PFSK-1 (cell line): ENCODE measurements around the gene C2.

Experiments
- FOXP2 ChIP-seq: optimal IDR thresholded peaks from 2 replicates; pipeline ENCODE3; 2011; ENCODE audit warnings: borderline replicate concordance, control low read depth, inconsistent platforms; ENCODE audit not compliant: insufficient read depth; ENCODE audit errors: extremely low read length, extremely low read depth
- POLR2AphosphoS5 ChIP-seq: IDR thresholded peaks from 2 replicates; pipeline ENCODE4 v1.6.1; 2012; ENCODE audit warnings: low read depth, mild to moderate bottlenecking, control low read depth, low read length, moderate library complexity
- SIN3A ChIP-seq: IDR thresholded peaks from 2 replicates; pipeline ENCODE4 v1.6.1; 2012; ENCODE audit warnings: mild to moderate bottlenecking, low read length, moderate library complexity, borderline replicate concordance; ENCODE audit not compliant: insufficient read depth
- TAF1 ChIP-seq: IDR thresholded peaks from 2 replicates; pipeline ENCODE4 v1.6.1; 2012; ENCODE audit warnings: low read length, control low read depth, borderline replicate concordance; ENCODE audit not compliant: insufficient read depth
- TF ChIP-seq, protein P1 (sequence below), 2 experiments: IDR thresholded peaks; 2 replicates each; pipeline versions ENCODE4 v1.6.1 to v1.8.0; 2011 to 2012; ENCODE audit warnings: low read depth in 2 of 2, low read length in 2 of 2, control low read depth in 1 of 2, inconsistent platforms in 1 of 2, mild to moderate bottlenecking in 1 of 2, moderate library complexity in 1 of 2; ENCODE audit not compliant: insufficient read depth in 1 of 2

DNA sequence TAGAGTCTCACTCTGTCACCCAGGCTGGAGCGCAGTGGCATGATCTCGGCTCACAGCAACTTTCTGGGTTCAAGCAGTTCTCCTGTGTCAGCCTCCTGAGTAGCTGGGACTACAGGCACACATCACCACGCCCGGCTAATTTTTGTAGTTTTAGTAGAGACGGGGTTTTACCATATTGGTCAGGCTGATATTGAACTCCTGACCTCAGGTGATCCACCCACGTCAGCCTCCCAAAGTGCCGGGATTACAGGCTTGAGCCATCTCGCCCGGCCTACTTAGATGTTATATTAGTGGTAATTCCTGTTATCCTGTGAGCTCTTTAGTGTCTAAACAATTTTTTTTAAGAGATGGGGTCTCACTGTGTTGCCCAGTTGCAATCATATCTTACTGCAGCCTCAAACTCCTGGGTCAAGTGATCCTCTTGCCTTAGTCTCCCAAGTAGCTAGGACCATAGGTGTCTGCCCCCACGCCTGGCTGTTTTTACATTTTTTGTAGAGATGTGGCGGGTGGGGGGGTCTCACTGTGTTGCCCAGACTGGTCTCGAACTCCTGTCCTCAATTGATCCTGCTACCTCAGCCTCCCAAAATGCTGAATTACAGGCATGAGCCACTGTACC, 50.4 kb downstream of the C2 start:
- TF ChIP-seq POLR2AphosphoS5 (no peak), TAF1 (no peak), SIN3A (no peak), FOXP2 (no peak)
- TF ChIP-seq, protein P1, sequence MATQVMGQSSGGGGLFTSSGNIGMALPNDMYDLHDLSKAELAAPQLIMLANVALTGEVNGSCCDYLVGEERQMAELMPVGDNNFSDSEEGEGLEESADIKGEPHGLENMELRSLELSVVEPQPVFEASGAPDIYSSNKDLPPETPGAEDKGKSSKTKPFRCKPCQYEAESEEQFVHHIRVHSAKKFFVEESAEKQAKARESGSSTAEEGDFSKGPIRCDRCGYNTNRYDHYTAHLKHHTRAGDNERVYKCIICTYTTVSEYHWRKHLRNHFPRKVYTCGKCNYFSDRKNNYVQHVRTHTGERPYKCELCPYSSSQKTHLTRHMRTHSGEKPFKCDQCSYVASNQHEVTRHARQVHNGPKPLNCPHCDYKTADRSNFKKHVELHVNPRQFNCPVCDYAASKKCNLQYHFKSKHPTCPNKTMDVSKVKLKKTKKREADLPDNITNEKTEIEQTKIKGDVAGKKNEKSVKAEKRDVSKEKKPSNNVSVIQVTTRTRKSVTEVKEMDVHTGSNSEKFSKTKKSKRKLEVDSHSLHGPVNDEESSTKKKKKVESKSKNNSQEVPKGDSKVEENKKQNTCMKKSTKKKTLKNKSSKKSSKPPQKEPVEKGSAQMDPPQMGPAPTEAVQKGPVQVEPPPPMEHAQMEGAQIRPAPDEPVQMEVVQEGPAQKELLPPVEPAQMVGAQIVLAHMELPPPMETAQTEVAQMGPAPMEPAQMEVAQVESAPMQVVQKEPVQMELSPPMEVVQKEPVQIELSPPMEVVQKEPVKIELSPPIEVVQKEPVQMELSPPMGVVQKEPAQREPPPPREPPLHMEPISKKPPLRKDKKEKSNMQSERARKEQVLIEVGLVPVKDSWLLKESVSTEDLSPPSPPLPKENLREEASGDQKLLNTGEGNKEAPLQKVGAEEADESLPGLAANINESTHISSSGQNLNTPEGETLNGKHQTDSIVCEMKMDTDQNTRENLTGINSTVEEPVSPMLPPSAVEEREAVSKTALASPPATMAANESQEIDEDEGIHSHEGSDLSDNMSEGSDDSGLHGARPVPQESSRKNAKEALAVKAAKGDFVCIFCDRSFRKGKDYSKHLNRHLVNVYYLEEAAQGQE (IDR thresholded peaks at IDR 0.05; ENCODE audit: insufficient read depth in 1 of 2, low read depth in 2 of 2, low read length in 2 of 2), result no peak
